Limb (tissue), 2 donors: ENCODE measurements around the gene NEMF.
"Not testable (repeated sequence)": the region's sequence is repeated elsewhere in the genome, so short reads cannot be mapped to it uniquely, and the experiment has no call there.

Experiments
- DNase-seq, 2 donors: peaks; one replicate each; pipeline ENCODE4 v3.0.0-alpha.2; 2016; ENCODE audit errors: extremely low spot score in 2 of 2

Gene NEMF

GRCh38 chr14:49852301-49853157 lies at the start of gene NEMF:
Gene NEMF, minus strand, starts transcription at chr14:49852788. Its CDS starts 35 bp downstream, at chr14:49852753.
- peak; percentile 92 to 93 for DNase-seq

- no peak for DNase-seq
These were observed 48.4 kb upstream of the NEMF start for GRCh38 chr14:49900973-49901372.

GRCh38 chr14:49898485-49898884 lies 45.9 kb upstream of the NEMF start:
- DNase-seq, result no peak

- DNase-seq, result no peak
These were observed 45.4 kb upstream of the NEMF start for GRCh38 chr14:49897965-49898364.

- no peak for DNase-seq
These were observed 44.8 kb upstream of the NEMF start for GRCh38 chr14:49897414-49897813.

- no peak for DNase-seq
These were observed 44.4 kb upstream of the NEMF start for GRCh38 chr14:49896966-49897365.

DNA sequence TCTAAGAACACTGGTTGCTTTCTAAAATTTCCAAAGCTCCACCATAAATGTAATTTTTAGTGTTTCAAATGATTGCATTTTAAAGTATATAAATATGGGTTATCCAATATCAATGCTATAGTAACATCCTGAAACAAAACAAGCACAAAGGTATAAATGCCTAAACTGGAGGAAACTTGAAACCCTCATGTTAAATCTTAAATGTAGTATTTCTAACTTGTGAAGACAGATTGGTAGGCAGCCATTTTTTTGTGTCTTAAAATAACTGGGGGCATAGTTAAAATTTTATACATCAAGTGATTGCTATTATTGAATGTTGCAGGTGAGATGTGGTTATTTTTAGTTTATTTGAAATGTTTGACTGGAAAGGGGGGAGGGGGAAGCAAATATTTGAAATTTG lies 43.7 kb upstream of the NEMF start:
- DNase-seq, result not testable (repeated sequence)

DNA sequence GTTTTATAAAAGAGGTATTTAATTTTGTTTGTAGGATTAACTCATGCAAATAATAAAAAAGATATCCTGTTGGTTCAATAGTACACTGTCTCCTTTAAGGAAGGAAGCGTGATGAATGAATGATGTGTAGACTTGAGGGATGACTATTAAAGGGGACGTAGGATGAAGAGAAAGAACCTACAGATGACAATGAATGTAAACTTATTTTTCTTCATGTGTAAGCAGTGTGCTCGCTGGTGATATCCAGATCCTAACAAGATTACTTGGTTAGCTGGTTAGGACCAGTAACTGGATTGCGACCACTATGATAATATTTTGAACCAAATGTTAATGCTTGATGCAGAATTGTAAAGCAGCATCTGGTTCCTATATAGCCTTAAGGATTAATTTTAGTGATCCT lies 42.9 kb upstream of the NEMF start:
- DNase-seq, result no peak

DNA sequence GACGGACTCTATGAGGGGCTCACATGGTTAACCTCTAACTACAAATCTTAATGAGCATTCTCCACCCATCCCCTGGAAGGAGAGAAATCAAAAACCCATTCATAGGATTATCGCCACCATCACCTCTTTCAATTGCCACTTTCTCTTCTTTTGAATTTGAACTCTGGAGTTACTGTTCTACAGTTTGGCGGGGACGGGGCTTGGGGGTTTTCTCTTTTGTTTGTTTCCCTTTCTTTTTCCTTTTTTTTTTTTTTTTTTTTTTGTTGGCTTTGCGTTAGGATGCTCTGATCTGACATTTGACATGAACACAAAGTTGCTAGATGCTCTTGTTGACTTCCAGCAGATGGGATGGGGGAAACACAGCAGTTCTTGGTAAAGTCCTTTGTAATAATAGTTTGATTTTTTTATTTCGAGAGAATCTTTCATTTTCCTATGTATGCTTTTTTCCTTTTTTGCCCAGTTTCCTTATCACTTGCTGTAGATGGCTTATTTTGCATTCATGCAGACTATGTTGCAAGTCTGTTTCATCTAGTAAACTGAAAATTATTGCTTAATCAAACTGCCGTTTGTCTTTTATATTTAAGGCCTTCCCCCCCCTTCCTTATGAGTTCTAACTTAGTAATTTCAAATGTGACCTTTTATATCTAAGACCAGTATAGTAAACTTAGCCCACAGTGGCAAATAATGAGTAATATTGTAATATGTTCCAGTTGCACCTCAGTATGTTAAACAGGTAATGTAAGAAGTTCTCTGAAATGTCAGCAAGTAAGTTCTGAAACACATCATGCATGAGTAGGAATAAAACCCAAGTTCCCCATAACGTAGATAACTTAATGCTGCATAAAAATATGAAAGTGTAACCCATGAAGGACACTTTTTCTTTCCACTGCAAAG lies 41.9 kb upstream of the NEMF start:
- not testable (repeated sequence) for DNase-seq

GRCh38 chr14:49893309-49894213 lies 41.0 kb upstream of the NEMF start:
- no peak for DNase-seq

DNA sequence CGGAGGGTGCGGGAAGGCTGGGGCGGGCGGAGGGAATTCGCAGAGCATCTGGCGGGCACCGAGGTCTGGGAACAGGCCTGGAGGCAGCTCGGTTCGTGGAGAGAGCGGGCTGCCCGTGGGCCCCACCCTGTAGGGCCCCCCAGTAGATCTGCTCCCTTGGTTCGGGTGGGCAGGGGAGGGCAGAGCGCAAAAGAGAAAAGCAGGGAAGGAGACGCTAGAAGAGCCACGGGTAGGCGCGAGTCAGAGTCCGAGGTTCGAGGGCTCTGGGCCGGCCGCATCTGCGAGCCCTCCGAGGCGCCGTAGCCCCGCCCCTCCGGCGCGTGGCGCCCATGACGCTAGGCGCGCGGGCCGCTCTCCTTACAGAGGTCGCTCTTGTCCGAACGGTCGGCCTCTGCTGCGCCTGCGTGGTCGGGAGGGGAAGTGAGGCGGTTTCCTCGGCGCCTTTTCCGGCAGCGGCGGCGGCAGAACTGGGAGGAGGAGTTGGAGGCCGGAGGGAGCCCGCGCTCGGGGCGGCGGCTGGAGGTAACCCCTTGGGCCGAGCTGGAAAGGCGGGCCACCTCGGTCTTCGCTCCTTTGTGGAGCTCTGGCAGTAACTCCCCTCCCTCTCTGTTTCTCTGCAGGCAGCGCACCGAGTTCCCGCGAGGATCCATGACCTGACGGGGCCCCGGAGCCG lies 40.2 kb upstream of the NEMF start, which contains the start of gene ARF6:
Gene ARF6, plus strand, starts transcription at position 447 of the 673 bp plus-strand sequence. CDS start 655 bp downstream, outside the sequence.
- peak; percentile 96 to 98 for DNase-seq

DNA sequence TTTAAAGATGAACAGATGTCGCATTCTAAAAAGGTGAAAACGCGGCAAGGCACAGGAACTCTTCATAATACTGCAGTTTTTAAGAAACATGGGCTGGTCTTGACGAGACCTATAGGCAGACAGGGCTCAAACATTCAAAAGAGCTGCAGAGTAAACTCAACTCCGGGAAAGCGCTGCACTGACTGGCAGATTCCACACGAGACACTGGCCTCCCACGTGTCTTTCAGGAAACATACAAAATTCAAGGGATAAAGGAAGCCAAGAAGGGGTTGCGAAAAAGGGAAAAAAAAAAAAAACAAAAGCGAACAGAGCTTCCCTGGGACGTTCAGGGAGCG lies 39.7 kb upstream of the NEMF start:
- DNase-seq, result peak in 1 of 2 donors; percentile 88

- DNase-seq, result no peak
These were observed 35.7 kb upstream of the NEMF start for GRCh38 chr14:49888293-49888692.

GRCh38 chr14:49886523-49886922 lies 33.9 kb upstream of the NEMF start:
- DNase-seq, result no peak

DNA sequence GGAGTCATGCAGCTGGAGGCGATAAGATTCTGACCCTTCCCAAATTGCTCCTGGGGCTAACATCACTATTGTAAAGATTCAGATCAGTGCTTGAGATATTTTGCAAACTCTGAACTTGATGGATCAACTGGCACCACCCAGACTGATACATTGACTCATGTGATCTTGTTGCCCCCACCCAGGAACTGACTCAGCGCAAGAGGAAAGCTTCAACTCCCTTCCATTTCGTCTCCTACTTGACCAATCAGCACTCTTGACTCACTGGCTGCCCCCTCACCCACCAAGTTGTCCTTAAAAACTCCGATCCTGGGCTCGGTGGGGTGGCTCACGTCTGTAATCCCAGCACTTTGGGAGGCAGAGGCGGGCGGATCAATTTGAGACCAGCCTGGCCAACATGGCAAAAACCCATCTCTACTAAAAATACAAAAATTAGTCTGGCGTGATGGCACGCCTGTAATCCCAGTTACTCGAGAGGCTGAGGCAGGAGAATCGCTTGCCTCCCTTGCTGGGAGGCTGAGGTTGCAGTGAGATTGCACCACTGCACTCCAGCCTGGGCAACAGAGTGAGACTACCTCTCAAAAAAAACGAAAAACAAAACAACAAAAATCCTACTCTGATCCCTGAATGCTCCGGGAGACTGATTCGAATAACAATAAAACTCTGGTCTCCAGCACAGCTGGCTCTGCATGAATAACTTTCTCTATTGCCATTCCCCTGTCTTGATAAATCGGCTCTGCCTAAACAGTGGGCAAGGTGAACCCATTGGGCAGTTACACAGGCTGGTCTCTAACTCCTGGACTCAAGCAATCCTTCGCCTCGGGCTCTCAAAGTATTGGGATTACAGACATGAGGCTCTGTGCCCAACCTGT lies 30.5 kb upstream of the NEMF start:
- DNase-seq, result no peak

- DNase-seq, result no peak
These were observed 28.9 kb upstream of the NEMF start for GRCh38 chr14:49881350-49882001.

GRCh38 chr14:49880267-49881064 lies 27.9 kb upstream of the NEMF start:
- no peak for DNase-seq

DNA sequence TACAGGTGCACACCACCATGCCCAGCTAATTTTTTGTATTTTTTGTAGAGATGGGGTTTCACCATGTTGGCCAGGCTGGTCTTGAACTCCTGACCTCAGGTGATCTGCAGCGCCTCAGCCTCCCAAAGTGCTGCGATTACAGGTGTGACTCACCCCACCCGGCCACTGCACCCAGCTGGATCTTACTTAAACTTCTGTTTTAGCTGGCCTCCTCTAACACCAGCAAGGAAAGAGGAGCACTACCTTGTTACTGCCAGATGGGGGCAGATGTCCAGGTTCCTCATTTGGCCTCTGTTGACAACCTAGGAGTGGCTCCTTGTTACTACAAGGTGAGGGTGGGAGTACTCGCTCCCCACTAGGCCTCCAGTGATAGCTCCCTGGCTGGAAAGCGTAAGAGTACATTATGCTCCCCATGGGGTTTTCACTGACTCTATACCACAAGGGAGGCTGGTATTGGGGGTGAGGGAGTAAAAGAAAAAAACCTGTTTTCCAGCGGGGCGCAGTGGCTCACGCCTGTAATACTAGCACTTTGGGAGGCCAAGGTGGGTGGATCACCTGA lies 27.1 kb upstream of the NEMF start:
- no peak for DNase-seq
